Measurements from ENCODE around the gene BAIAP3.
"Not testable (repeated sequence)": the region's sequence is repeated elsewhere in the genome, so short reads cannot be mapped to it uniquely, and the experiment has no call there.

The BAIAP3 gene

GRCh38 chr16:1291576-1291974 is 41.9 kb upstream of the BAIAP3 start:
- Histone ChIP-seq H3K9me3 (ENCODE audit: control insufficient read depth in 2 of 2, low read length in 2 of 2) (no peaks in the 10 kb centered on the region), H3K9ac (ENCODE audit: low read length in 2 of 2) (no peak overlapping the region), H3K27ac (ENCODE audit: low read length) (no peak overlapping the region), H3K36me3 (ENCODE audit: control insufficient read depth in 2 of 2, insufficient read depth in 2 of 2, low read length in 2 of 2) (no peaks in the 10 kb centered on the region), H3K27me3 (ENCODE audit: control insufficient read depth in 1 of 2, insufficient read depth in 2 of 2, low read length in 2 of 2) (peaks cover 30 to 41% of the 10 kb centered on the region in 2 donors), H3K4me3 (ENCODE audit: low read length in 2 of 2) (no peak overlapping the region), H3K4me1 (ENCODE audit: control insufficient read depth, insufficient read depth, low read length) (no peaks in the 10 kb centered on the region)

- H3K4me1 ChIP-seq (ENCODE audit: control insufficient read depth, insufficient read depth, low read length); H3K36me3 ChIP-seq (ENCODE audit: control insufficient read depth in 2 of 2, insufficient read depth in 2 of 2, low read length in 2 of 2); H3K4me3 ChIP-seq (ENCODE audit: low read length in 2 of 2); H3K9ac ChIP-seq (ENCODE audit: low read length in 2 of 2); H3K9me3 ChIP-seq (ENCODE audit: control insufficient read depth in 2 of 2, low read length in 2 of 2); H3K27ac ChIP-seq (ENCODE audit: low read length): not testable (repeated sequence)
- H3K27me3 ChIP-seq (ENCODE audit: control insufficient read depth in 1 of 2, insufficient read depth in 2 of 2, low read length in 2 of 2) = peaks cover 29 to 39% of the 10 kb centered on the region in 2 donors
Observed at GRCh38 chr16:1292208-1292607, 41.2 kb upstream of the BAIAP3 start.

GRCh38 chr16:1292808-1293207 is 40.6 kb upstream of the BAIAP3 start:
- H3K36me3 ChIP-seq (ENCODE audit: control insufficient read depth in 2 of 2, insufficient read depth in 2 of 2, low read length in 2 of 2); H3K9ac ChIP-seq (ENCODE audit: low read length in 2 of 2); H3K4me3 ChIP-seq (ENCODE audit: low read length in 2 of 2); H3K27ac ChIP-seq (ENCODE audit: low read length); H3K9me3 ChIP-seq (ENCODE audit: control insufficient read depth in 2 of 2, low read length in 2 of 2); H3K4me1 ChIP-seq (ENCODE audit: control insufficient read depth, insufficient read depth, low read length): not testable (repeated sequence)
- H3K27me3 ChIP-seq (ENCODE audit: control insufficient read depth in 1 of 2, insufficient read depth in 2 of 2, low read length in 2 of 2) = peaks cover 26 to 35% of the 10 kb centered on the region in 2 donors

GRCh38 chr16:1293921-1294656 is 39.4 kb upstream of the BAIAP3 start:
- no peaks in the 10 kb centered on the region for H3K36me3 ChIP-seq (ENCODE audit: control insufficient read depth in 2 of 2, insufficient read depth in 2 of 2, low read length in 2 of 2)
- no peak overlapping the region for H3K27ac ChIP-seq (ENCODE audit: low read length)
- no peaks in the 10 kb centered on the region for H3K9me3 ChIP-seq (ENCODE audit: control insufficient read depth in 2 of 2, low read length in 2 of 2)
- H3K4me3 ChIP-seq (ENCODE audit: low read length in 2 of 2) = no peak overlapping the region
- no peaks in the 10 kb centered on the region for H3K4me1 ChIP-seq (ENCODE audit: control insufficient read depth, insufficient read depth, low read length)
- H3K9ac ChIP-seq (ENCODE audit: low read length in 2 of 2) = no peak overlapping the region
- H3K27me3 ChIP-seq (ENCODE audit: control insufficient read depth in 1 of 2, insufficient read depth in 2 of 2, low read length in 2 of 2) = peaks cover 23 to 24% of the 10 kb centered on the region in 2 donors

- no peak overlapping the region for H3K4me3 ChIP-seq (ENCODE audit: low read length in 2 of 2)
- no peaks in the 10 kb centered on the region for H3K4me1 ChIP-seq (ENCODE audit: control insufficient read depth, insufficient read depth, low read length)
- H3K9me3 ChIP-seq (ENCODE audit: control insufficient read depth in 2 of 2, low read length in 2 of 2) = no peaks in the 10 kb centered on the region
- no peak overlapping the region for H3K27ac ChIP-seq (ENCODE audit: low read length)
- H3K9ac ChIP-seq (ENCODE audit: low read length in 2 of 2) = no peak overlapping the region
- H3K36me3 ChIP-seq (ENCODE audit: control insufficient read depth in 2 of 2, insufficient read depth in 2 of 2, low read length in 2 of 2) = no peaks in the 10 kb centered on the region
- H3K27me3 ChIP-seq (ENCODE audit: control insufficient read depth in 1 of 2, insufficient read depth in 2 of 2, low read length in 2 of 2) = peaks cover 23 to 25% of the 10 kb centered on the region in 2 donors
Observed at GRCh38 chr16:1295465-1295864, 38.0 kb upstream of the BAIAP3 start.

GRCh38 chr16:1296688-1297017 is 36.8 kb upstream of the BAIAP3 start:
- not testable (repeated sequence) for H3K9me3 ChIP-seq (ENCODE audit: control insufficient read depth in 2 of 2, low read length in 2 of 2); H3K27ac ChIP-seq (ENCODE audit: low read length); H3K4me3 ChIP-seq (ENCODE audit: low read length in 2 of 2); H3K9ac ChIP-seq (ENCODE audit: low read length in 2 of 2); H3K4me1 ChIP-seq (ENCODE audit: control insufficient read depth, insufficient read depth, low read length); H3K36me3 ChIP-seq (ENCODE audit: control insufficient read depth in 2 of 2, insufficient read depth in 2 of 2, low read length in 2 of 2)
- H3K27me3 ChIP-seq (ENCODE audit: control insufficient read depth in 1 of 2, insufficient read depth in 2 of 2, low read length in 2 of 2) = peaks cover 27 to 28% of the 10 kb centered on the region in 2 donors

GRCh38 chr16:1297018-1297696 is 36.3 kb upstream of the BAIAP3 start:
- peaks cover 26 to 27% of the 10 kb centered on the region in 2 donors for H3K27me3 ChIP-seq (ENCODE audit: control insufficient read depth in 1 of 2, insufficient read depth in 2 of 2, low read length in 2 of 2)
- no peaks in the 10 kb centered on the region for H3K36me3 ChIP-seq (ENCODE audit: control insufficient read depth in 2 of 2, insufficient read depth in 2 of 2, low read length in 2 of 2)
- H3K9me3 ChIP-seq (ENCODE audit: control insufficient read depth in 2 of 2, low read length in 2 of 2) = no peaks in the 10 kb centered on the region
- no peak overlapping the region for H3K4me3 ChIP-seq (ENCODE audit: low read length in 2 of 2)
- H3K27ac ChIP-seq (ENCODE audit: low read length) = no peak overlapping the region
- H3K9ac ChIP-seq (ENCODE audit: low read length in 2 of 2) = no peak overlapping the region
- H3K4me1 ChIP-seq (ENCODE audit: control insufficient read depth, insufficient read depth, low read length) = peaks cover 7% of the 10 kb centered on the region

- H3K4me3 ChIP-seq (ENCODE audit: low read length in 2 of 2) = no peak overlapping the region
- H3K4me1 ChIP-seq (ENCODE audit: control insufficient read depth, insufficient read depth, low read length) = peaks cover 7% of the 10 kb centered on the region
- H3K36me3 ChIP-seq (ENCODE audit: control insufficient read depth in 2 of 2, insufficient read depth in 2 of 2, low read length in 2 of 2) = no peaks in the 10 kb centered on the region
- no peaks in the 10 kb centered on the region for H3K9me3 ChIP-seq (ENCODE audit: control insufficient read depth in 2 of 2, low read length in 2 of 2)
- peaks cover 26 to 28% of the 10 kb centered on the region in 2 donors for H3K27me3 ChIP-seq (ENCODE audit: control insufficient read depth in 1 of 2, insufficient read depth in 2 of 2, low read length in 2 of 2)
- H3K27ac ChIP-seq (ENCODE audit: low read length) = no peak overlapping the region
- H3K9ac ChIP-seq (ENCODE audit: low read length in 2 of 2) = no peak overlapping the region
Observed at GRCh38 chr16:1298406-1298805, 35.0 kb upstream of the BAIAP3 start.

- H3K27ac ChIP-seq (ENCODE audit: low read length) = no peak overlapping the region
- H3K4me1 ChIP-seq (ENCODE audit: control insufficient read depth, insufficient read depth, low read length) = peaks cover 7% of the 10 kb centered on the region
- peaks cover 31 to 32% of the 10 kb centered on the region in 2 donors for H3K27me3 ChIP-seq (ENCODE audit: control insufficient read depth in 1 of 2, insufficient read depth in 2 of 2, low read length in 2 of 2)
- H3K4me3 ChIP-seq (ENCODE audit: low read length in 2 of 2) = no peak overlapping the region
- no peak overlapping the region for H3K9ac ChIP-seq (ENCODE audit: low read length in 2 of 2)
- no peaks in the 10 kb centered on the region for H3K9me3 ChIP-seq (ENCODE audit: control insufficient read depth in 2 of 2, low read length in 2 of 2)
- H3K36me3 ChIP-seq (ENCODE audit: control insufficient read depth in 2 of 2, insufficient read depth in 2 of 2, low read length in 2 of 2) = no peaks in the 10 kb centered on the region
Observed at GRCh38 chr16:1299012-1299867, 34.2 kb upstream of the BAIAP3 start.

GRCh38 chr16:1299868-1300203 is 33.6 kb upstream of the BAIAP3 start:
- no peaks in the 10 kb centered on the region for H3K9me3 ChIP-seq (ENCODE audit: control insufficient read depth in 2 of 2, low read length in 2 of 2)
- H3K4me1 ChIP-seq (ENCODE audit: control insufficient read depth, insufficient read depth, low read length) = peaks cover 7% of the 10 kb centered on the region
- no peak overlapping the region for H3K27ac ChIP-seq (ENCODE audit: low read length)
- no peak overlapping the region for H3K4me3 ChIP-seq (ENCODE audit: low read length in 2 of 2)
- no peak overlapping the region for H3K9ac ChIP-seq (ENCODE audit: low read length in 2 of 2)
- no peaks in the 10 kb centered on the region for H3K36me3 ChIP-seq (ENCODE audit: control insufficient read depth in 2 of 2, insufficient read depth in 2 of 2, low read length in 2 of 2)
- H3K27me3 ChIP-seq (ENCODE audit: control insufficient read depth in 1 of 2, insufficient read depth in 2 of 2, low read length in 2 of 2) = peaks cover 30 to 32% of the 10 kb centered on the region in 2 donors
